HG03521 (cell line): ENCODE measurements around the gene AIFM2.
"Not testable (repeated sequence)": the region's sequence is repeated elsewhere in the genome, so short reads cannot be mapped to it uniquely, and the experiment has no call there.

Experiments
- ATAC-seq: cut with Tn5 transposase; IDR thresholded peaks from one replicate; pipeline ENCODE4 v1.9.1; 2021; ENCODE audit warnings: mild to moderate bottlenecking, moderate library complexity; ENCODE audit not compliant: unreplicated experiment

AIFM2 gene

GRCh38 chr10:70096016-70096704, 36.5 kb downstream of the AIFM2 start:
- no peak for ATAC-seq

- no peak for ATAC-seq
Observed at GRCh38 chr10:70094250-70094649, 38.4 kb downstream of the AIFM2 start.

- no peak for ATAC-seq
Observed at GRCh38 chr10:70093335-70093944, 39.2 kb downstream of the AIFM2 start.

- ATAC-seq: no peak
Observed at GRCh38 chr10:70092389-70092718, 40.3 kb downstream of the AIFM2 start.

DNA sequence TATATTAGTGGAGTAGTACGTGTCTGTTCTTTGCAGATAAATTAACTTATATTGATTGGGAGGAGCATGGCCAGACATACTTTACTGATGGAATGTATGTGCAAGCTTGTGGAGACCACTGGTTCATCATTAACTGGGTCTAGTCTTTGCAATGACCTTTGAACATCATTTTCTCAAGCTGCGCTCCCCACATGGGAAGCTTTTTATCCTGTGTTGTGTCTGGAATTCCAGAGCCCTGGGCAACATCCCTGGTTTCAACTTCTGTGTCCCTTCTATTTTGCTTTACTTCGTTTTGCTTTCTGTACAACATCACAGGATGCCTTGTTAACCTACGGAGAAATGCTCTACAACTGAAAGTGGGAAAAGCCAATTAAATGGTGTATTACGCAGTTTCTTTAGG, 41.7 kb downstream of the AIFM2 start:
- ATAC-seq: no peak

DNA sequence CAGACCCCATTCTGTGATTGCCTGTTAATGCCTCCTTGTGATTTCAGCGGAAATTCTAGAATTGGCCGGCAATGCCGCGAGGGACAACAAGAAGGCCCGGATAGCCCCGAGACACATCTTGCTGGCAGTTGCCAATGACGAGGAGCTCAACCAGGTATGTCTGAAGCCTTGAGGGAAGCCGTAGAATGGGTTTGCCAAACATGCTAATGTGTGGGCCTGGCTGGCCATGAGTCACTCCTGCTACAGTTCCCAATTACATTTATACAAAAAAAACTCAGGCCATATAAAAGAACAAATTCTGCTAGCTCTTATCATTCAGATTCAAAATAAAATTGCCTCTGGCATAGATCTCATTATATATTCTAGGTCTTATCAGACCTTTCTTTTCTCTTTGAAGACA, 42.6 kb downstream of the AIFM2 start:
- no peak for ATAC-seq

- ATAC-seq: no peak
Observed at GRCh38 chr10:70088308-70088698, 44.3 kb downstream of the AIFM2 start.

DNA sequence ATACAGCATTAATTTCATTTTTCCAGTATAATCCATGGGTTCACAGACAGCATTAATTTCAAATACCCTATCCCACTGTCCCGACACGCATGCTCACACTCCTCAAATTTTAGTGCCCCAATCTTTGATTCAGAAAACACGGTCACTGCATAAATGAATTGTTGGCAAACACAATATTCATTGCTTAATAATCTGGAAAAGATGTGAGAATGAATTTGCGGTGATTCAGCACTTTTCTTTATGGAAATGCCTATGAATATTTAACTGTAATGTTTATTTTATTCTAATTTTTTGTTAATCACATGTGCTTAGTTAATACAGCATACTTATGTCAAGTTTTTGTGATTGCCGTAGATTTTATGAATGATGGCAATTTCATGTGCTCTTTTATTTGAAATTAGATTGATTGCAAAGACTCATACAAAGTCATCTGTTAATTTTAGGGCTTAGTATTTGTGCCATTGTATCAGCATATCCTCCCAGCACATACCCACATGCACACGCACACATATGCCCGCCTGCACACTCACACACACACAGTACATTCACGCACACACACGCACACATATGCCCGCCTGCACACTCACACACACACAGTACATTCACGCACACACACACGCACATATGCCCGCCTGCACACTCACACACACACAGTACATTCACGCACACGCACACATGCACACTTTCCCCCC, 44.9 kb downstream of the AIFM2 start:
- no peak for ATAC-seq

DNA sequence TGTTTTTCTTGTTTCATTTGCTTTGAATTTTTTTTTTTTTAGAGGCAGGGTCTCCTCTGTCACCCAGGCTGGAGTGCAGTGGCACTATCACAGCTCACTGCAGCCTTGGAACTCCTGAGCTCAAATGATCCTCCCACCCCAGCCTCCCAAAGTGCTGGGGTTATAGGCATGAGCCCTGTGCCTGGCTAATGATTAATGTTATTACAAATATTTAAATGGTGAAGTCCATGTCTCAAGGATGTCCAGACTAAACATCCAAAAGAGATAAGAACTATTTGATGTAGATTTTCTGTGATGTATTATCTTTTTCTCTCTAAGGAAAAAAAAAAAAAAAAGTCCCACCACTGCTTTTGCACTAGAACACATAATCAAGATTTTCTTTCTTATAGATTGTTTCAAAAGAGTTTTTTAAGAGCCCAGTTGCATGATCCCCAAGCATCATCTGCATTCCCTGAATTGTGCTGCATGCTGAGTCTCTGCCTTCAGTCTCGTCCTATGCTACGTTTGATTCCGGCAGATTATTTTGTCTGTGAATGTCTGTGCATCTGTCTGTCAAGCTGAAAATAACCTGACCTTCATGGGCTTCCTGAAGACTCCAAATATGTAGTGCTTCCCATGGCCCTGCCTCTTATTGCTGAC, 46.5 kb downstream of the AIFM2 start:
- ATAC-seq: no peak

GRCh38 chr10:70084189-70084588, 48.4 kb downstream of the AIFM2 start:
- ATAC-seq: no peak

DNA sequence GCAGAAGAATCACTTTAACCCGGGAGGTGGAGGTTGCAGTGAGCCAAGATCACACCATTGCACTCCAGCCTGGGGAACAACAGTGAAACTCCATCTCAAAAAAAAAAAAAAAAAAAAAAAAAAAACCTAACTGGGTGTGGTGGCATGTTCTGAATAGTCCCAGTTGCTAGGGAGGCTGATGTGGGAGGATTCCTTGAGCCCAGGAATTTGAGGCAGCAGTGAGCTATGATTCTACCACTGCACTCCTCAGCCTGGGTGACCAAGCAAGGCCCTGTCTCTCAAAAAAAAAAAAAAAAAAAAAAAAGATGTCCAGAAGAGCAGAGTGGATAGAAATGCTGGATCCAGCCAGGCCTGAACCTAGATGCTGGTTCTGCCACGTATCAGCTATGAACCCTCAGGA, 51.8 kb downstream of the AIFM2 start:
- not testable (repeated sequence) for ATAC-seq

GRCh38 chr10:70078937-70079336, 53.7 kb downstream of the AIFM2 start:
- no peak for ATAC-seq

- no peak for ATAC-seq
Observed at GRCh38 chr10:70078329-70078728, 54.3 kb downstream of the AIFM2 start.

DNA sequence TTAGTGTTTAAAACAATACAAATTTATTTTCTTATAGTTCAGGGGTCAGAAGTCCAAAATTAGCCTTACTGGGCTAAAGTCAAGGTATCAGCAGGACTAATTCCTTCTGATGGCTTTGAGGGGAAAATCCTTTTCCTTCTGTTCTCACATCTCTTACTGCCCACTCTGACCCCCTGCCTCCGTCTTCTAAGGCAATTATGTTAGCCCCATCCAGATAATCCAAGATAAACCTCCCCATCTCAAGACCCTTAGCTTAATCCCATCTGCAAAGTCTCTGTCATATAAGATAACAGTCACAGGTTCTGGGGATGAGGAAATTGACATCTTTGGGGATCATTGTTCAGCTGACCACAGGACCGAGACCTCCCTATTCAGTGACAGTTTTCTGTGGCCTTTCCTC, 57.7 kb downstream of the AIFM2 start:
- ATAC-seq: no peak

DNA sequence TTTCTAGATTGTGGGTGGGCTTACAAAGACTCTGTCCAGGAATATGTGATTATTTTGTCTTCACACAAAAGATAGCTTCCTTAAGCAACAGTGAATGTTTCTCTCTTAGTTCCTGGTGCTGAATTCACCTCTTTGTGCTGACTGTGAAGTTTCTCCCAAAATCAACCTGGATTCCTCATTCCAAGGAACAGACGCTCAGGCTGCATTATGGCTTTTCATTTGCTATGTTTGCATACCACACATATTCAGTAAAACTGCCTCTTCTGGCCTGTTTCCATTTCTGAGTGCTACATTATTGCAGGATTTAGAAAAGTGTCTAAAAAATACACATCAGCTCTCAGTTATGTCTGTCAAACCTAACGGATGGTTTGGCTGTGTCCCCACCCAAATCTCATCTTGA, 58.5 kb downstream of the AIFM2 start:
- no peak for ATAC-seq

DNA sequence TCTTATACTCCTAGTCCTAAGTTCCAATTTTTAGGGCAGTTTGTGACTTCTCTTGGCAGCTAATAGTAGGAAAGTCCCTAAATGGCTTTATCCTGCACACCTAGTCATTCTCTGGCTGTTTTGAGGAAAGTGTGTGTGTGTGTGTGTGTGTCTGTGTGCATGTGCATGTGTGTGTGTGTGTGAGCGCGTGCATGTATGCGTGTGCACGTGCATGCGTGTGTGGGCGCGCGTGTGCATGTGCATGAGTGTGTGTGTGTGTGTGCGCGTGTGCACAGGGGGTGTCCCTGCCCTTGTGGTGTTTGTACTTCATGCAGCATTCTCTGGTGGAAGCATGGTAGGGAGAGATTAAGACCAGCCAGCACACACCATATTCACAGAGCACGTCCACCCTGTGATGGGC, 61.8 kb downstream of the AIFM2 start:
- ATAC-seq: no peak

DNA sequence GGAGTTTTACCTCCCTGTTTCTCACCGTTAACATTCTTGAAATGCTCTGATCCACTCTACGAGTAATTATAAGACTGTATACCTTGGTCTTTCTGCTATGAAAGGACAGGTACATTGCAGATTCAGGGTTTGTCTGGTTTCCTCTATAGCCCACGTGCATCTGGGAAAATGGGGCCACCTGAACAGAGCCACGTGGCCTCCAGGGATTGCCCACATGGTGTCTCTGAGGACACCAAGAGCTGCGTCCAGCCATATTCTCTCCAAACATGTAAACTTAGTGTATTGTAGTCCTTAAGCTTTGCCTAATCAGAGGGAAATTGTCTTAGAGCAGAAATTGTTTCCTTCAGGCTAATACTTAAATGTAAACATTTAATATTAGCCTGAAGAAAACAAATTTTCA, 63.3 kb downstream of the AIFM2 start:
- no peak for ATAC-seq

GRCh38 chr10:70068925-70069324, 63.7 kb downstream of the AIFM2 start:
- ATAC-seq: no peak

DNA sequence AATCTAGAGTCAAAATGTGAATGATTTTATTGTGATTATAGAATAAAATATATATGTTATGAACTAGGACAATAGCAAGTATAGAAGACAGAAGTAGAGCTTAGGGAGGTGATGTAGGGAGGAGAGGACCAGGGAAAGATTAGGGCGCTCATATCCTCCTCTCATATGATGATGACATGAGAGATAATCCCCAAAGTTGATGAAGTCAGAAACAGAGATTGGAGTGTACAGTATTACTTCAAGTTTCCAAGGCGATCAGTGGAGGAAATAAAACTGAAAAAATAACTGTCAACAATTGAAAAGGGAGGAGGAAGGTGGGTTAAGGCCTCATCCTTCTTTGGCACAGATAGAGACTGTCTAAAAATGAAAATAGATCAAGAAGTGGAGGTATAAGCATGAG, 65.0 kb downstream of the AIFM2 start:
- no peak for ATAC-seq

- no peak for ATAC-seq
Observed at GRCh38 chr10:70066190-70066589, 66.4 kb downstream of the AIFM2 start.

DNA sequence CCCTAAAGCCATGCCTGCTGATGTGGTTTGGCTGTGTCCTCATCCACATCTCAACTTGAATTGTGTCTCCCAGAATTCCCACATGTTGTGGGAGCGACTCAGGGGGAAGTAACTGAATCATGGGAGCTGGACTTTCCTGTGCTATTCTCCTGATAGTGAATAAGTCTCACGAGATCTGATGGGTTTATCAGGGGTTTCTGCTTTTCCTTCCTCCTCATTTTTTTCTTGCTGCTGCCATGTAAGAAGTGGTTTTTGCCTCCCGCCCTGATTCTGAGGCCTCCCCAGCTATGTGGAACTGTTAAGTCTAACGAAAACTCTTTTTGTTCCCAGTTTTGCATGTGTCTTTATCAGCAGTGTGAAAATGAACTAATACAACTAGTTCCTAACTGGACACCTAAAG, 68.1 kb downstream of the AIFM2 start:
- ATAC-seq: no peak
